ENCODE data around the gene ZNF273. TPM values are rescaled to one million over a fixed set of nuclear protein-coding genes. Genes with fewer than 3 reads are reported as not detected.
"Not testable (repeated sequence)": the region's sequence is repeated elsewhere in the genome, so short reads cannot be mapped to it uniquely, and the experiment has no call there.

ZNF273 gene
- total RNA-seq, 2 donors from 2014 or later = 15.5 to 20.5 TPM

- Histone ChIP-seq H3K4me3 (ENCODE audit: low read length) (no peak overlapping the region), H3K27me3 (ENCODE audit: control insufficient read depth, insufficient read depth, low read length, poor library complexity, severe bottlenecking) (peaks cover 51% of the 10 kb centered on the region), H3K36me3 (ENCODE audit: control insufficient read depth, insufficient read depth, low read length) (no peaks in the 10 kb centered on the region), H3K9me3 (ENCODE audit: control insufficient read depth, low read length) (no peaks in the 10 kb centered on the region), H3K27ac (ENCODE audit: low read depth, low read length) (no peak overlapping the region), H3K9ac (ENCODE audit: extremely low read depth, low read length, poor library complexity, severe bottlenecking) (no peak overlapping the region), H3K4me1 (ENCODE audit: control insufficient read depth, insufficient read depth, low read length) (peaks cover 6% of the 10 kb centered on the region)
- TF ChIP-seq CTCF (conservative IDR thresholded peaks at IDR 0.05) = no peak
- H3K4me1 Mint-ChIP-seq = peaks cover 11% of the 10 kb centered on the region
- H3K4me3 Mint-ChIP-seq = no peak overlapping the region
- no peaks in the 10 kb centered on the region for H3K9me3 Mint-ChIP-seq
- 86 to 88% methylated on average over 2 of the region's 2 CpGs for WGBS, 2 experiments (ENCODE audit: insufficient coverage in 1 of 2, insufficient read length in 1 of 2)
- peaks cover 66% of the 10 kb centered on the region for H3K27me3 Mint-ChIP-seq (ENCODE audit: insufficient read depth)
- H3K36me3 Mint-ChIP-seq (ENCODE audit: low read depth) = no peaks in the 10 kb centered on the region
- no peak overlapping the region for H3K27ac Mint-ChIP-seq
- peak; percentile 30 for DNase-seq
Observed at GRCh38 chr7:64890761-64891362, 12.2 kb upstream of the ZNF273 start.

GRCh38 chr7:64891363-64892081 is 11.6 kb upstream of the ZNF273 start:
- not testable (repeated sequence) for H3K4me3 Mint-ChIP-seq; H3K9ac ChIP-seq (ENCODE audit: extremely low read depth, low read length, poor library complexity, severe bottlenecking); H3K27ac Mint-ChIP-seq; H3K36me3 ChIP-seq (ENCODE audit: control insufficient read depth, insufficient read depth, low read length); H3K36me3 Mint-ChIP-seq (ENCODE audit: low read depth); H3K4me1 ChIP-seq (ENCODE audit: control insufficient read depth, insufficient read depth, low read length); H3K4me3 ChIP-seq (ENCODE audit: low read length); H3K9me3 ChIP-seq (ENCODE audit: control insufficient read depth, low read length); H3K27ac ChIP-seq (ENCODE audit: low read depth, low read length); H3K9me3 Mint-ChIP-seq
- peak; percentile 22 for DNase-seq
- Mint-ChIP-seq H3K27me3 (ENCODE audit: insufficient read depth) (peaks cover 60% of the 10 kb centered on the region), H3K4me1 (peaks cover 11% of the 10 kb centered on the region)
- H3K27me3 ChIP-seq (ENCODE audit: control insufficient read depth, insufficient read depth, low read length, poor library complexity, severe bottlenecking) = peaks cover 45% of the 10 kb centered on the region
- WGBS, 2 experiments (ENCODE audit: insufficient coverage in 1 of 2, insufficient read length in 1 of 2) = 88 to 100% methylated on average over 1 of the region's 1 CpG

GRCh38 chr7:64892116-64892515 is 11.0 kb upstream of the ZNF273 start:
- H3K27me3 ChIP-seq (ENCODE audit: control insufficient read depth, insufficient read depth, low read length, poor library complexity, severe bottlenecking) = peaks cover 39% of the 10 kb centered on the region
- Mint-ChIP-seq H3K36me3 (ENCODE audit: low read depth) (no peaks in the 10 kb centered on the region), H3K9me3 (no peaks in the 10 kb centered on the region), H3K4me3 (no peak overlapping the region), H3K27me3 (ENCODE audit: insufficient read depth) (peaks cover 56% of the 10 kb centered on the region), H3K27ac (no peak overlapping the region), H3K4me1 (peaks cover 11% of the 10 kb centered on the region)
- no peak overlapping the region for H3K27ac ChIP-seq (ENCODE audit: low read depth, low read length)
- no peaks in the 10 kb centered on the region for H3K9me3 ChIP-seq (ENCODE audit: control insufficient read depth, low read length)
- no peak for TF ChIP-seq CTCF (conservative IDR thresholded peaks at IDR 0.05)
- H3K36me3 ChIP-seq (ENCODE audit: control insufficient read depth, insufficient read depth, low read length) = no peaks in the 10 kb centered on the region
- peaks cover 6% of the 10 kb centered on the region for H3K4me1 ChIP-seq (ENCODE audit: control insufficient read depth, insufficient read depth, low read length)
- H3K9ac ChIP-seq (ENCODE audit: extremely low read depth, low read length, poor library complexity, severe bottlenecking) = no peak overlapping the region
- no peak for DNase-seq
- no peak overlapping the region for H3K4me3 ChIP-seq (ENCODE audit: low read length)

Data from endodermal cell (in vitro differentiated cells).